Activated CD4-positive, alpha-beta T cell treated with anti-CD3 and anti-CD28 coated beads, Interleukin-2, amount 50 U/mL, for 1 hour (primary cell): ENCODE measurements around the gene PODNL1.
"Not testable (repeated sequence)": the region's sequence is repeated elsewhere in the genome, so short reads cannot be mapped to it uniquely, and the experiment has no call there.

ENCODE experiments used
- DNase-seq: peaks from one replicate; pipeline ENCODE4 v3.0.0-alpha.2; 2020

Gene PODNL1

DNA sequence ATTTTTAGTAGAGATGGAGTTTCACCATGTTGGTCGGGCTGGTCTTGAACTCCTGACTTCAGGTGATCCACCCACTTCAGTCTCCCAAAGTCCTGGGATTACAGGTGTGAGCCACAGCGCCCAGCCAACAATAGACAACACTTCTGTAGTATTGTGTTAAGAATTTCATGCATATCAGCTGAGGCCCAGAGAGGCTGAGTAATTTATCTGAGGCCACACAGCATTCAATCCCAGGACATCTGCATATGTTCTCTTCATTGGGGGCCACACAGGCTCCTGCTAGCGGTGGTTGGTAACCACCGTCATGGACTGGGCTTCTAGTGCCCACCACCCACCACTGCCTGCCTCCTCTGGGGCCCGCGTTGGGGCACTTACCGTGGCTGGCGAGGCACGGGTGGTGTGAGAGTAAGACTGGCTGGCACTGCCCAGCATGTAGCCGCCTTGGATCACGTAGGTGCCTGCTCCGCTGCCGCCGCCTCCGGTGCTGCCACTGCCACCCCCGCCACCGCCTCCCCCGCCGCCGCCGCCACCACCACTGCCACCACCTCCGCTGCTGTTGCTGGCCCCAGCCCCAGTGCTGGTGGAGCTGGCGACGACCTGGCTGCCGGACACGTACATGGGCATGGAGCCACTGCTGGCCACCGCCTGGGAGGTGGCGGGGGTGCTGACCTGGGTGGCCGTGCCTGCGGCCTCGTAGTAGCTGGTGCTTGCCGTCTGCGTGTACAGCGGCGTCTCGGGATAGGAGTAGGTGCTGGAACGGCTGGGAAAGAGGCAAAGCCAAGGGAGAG, 34.3 kb upstream of the PODNL1 start:
- DNase-seq, result no peak

DNA sequence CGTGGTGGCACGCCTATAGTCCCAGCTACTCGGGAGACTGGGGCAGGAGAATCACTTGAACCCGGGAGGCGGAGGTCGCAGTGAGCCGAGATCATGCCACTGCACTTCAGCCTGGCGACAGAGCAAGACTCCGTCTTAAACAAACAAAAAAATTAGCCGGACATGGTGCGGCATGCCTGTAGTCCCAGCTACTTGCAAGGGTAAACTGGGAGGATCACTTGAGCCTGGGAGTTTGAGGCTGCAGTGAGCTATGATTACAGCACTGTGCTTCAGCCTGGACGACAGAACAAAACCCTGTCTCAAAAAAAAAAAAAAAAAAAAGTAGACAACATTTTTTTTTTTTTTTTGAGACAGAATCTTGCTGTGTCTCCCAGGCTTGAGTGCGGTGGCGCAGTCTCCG, 33.7 kb upstream of the PODNL1 start:
- DNase-seq, result not testable (repeated sequence)

DNA sequence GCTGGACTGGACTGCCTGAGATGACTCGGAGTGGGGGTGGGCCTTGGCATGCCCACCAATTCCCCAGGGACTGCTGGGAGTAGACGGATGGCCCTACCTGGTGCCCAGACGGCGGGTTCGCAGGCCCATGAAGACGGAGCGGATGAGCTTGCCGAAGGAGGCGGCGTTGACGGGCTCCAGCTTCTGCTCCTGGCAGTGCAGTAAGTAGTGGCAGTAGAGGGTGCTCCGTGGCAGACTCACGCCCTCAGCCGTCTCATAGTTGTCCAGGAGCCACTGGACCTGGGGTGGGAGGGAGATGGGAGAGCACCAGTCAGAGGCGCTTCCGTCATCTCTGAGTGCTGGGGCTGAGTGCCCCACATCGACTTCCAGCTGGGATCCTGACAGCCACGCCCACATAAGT, 31.7 kb upstream of the PODNL1 start:
- DNase-seq, result no peak

DNA sequence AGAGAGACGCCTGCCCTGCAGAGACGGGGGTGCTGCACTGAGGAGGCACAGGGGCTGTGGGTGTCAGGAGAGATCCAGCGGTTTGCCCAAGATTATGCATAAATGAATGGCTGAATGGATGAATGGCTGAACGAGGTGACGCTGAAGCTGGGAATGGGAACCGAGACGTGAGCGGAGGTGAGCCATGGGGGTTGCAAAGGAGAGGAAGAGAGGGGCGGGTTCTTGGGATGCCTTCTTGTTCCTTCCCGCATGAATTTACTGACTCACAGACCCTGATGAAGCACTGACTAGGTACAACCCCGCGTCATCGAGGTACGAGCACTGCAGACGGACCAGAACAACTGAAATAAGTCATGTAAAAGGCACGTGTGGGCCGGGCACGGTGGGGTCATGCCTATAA, 30.8 kb upstream of the PODNL1 start:
- no peak for DNase-seq

DNA sequence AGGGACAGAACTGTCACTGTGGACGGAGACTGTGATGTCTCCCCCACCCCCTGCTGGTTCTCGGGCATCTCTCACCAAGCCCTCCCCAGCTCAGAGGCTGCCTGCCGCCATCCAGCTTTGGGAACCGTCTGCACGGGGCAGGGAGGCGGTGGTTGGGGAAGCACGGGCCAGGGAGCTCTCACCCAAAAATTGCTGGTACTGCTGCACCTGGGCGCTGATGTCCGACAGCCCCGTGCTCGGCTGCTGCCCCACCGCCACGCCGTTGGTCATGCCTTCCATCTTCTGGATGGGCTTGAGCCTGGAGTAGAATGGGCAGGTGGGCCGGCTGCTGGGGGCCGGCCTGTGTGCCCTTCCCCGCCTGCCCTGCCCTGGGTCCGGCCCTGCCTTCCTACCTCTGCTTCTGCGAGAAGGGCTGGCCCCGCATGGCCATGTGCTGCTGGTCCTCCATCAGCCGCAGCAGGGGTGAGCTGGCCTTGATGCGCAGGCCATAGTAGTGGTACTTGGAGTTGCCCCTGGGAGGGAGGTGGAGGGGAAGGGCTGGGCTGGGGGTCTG, 30.2 kb upstream of the PODNL1 start:
- no peak for DNase-seq

DNA sequence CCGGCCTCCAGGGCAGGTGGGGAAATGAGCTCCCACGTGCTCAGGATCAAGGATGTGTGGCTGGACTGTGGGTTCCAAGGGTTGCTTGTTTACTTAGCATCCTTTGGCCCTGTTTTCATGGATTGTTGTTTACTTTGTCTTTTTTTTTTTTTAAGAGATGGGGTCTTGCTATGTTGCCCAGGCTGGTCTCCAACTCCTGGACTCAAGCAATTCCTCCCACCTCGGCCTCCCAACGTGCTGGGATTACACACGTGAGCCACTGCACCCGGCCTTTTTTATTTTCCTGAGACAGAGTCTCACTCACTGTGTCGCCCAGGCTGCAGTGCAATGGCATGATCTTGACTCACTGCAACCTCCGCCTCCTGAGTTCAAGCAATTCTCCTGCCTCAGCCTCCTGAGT, 29.0 kb upstream of the PODNL1 start:
- not testable (repeated sequence) for DNase-seq

DNA sequence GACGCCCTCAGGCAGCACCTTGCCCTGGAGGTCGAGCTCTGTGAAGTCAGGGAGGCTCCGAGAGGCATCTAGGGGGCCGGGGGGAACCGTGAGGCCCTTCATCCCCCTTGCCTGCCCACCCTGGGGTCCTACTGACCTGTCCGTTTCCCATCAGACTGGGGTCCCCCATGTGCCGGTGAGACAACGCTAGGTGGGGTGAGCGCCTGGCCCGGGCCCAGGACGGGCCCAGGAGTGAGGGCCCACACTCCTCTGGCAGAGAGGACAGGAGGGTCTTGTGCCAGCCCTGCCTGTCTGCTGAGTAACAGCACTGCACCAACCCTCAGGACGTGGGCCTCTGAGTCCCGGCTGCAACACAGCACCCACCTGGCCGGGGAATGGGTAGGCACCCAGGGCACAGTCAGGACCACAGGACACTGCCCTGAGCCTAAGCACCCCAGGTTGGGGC, 28.5 kb upstream of the PODNL1 start:
- DNase-seq, result no peak

DNA sequence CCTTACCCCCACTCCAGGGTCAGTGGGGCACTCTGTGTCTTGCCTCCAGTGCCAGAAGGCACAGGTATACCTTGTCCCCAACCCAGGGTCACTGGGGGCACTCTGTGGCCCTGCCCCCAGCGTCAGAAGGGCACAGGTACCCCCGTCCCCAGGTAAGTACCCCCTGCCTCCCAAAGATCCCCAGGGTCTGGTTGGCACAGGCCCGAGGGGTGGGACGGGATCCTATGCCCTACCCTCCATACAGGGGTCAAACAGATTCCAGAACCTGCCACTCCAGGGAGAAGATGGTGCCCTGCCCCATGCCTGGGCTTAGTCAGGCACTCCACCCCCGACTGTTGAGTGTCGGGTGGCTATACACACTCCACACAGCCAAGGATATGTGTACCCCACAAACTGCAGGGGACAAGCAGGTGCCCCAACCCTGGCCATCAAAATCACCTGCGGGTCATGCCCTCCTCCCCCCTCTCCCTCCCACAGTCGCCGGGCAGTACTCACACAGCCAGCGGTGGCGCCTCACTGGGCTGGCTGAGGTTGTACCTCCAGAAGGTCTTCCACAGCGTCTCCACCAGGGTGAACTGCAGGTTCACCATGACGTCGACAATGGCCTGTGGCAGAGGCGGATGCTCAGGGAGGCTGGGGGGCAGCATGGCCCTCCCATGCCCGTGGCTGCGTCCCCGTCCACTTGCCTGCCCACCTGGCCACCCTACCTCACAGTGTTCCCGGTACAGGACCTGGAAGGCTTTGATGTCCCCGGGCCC, 27.9 kb upstream of the PODNL1 start:
- no peak for DNase-seq

DNA sequence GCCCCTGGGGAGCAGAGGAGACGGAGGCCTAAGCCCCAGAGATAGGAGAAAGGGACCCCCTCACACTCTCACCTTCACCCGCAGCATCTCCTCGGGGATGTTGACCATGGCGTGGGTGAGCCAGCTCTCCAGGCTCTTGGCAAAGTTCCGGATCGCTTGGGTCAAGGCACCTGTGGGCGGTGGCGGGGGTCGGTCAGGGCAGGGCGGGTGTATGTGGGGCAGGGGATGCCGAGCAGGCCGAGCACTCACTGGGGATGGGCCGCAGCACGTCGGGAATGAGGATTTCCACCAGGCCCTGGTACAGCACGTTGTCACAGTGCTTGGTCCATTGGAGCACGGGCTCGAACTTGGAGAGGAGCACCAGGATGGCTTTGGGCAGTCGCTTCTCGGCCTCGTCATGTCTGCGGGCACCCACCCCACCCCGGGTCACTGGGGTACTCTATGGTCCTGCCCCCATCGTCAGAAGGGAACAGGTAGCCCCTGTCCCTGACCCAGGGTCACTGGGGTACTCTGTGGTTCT, 27.2 kb upstream of the PODNL1 start:
- DNase-seq, result no peak

DNA sequence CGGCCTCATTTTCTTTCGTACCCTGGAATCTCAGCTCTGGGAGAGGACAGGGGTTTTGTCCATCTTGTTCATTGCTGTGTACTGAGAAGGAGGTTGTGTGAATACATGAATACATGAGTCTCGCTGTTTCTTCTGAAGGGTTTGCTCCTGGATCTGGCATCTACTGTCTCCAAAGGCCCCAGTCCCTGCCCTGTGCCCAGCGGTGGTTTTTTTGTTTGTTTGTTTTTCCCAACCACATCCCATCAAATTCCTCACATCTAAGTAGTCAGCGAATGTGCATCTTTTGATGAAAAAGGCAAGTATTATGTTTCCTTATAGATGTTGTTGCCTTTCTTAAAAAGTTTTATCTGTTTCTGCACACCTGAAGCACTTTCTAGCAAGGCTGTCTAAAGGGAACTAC, 26.6 kb upstream of the PODNL1 start:
- DNase-seq, result no peak

DNA sequence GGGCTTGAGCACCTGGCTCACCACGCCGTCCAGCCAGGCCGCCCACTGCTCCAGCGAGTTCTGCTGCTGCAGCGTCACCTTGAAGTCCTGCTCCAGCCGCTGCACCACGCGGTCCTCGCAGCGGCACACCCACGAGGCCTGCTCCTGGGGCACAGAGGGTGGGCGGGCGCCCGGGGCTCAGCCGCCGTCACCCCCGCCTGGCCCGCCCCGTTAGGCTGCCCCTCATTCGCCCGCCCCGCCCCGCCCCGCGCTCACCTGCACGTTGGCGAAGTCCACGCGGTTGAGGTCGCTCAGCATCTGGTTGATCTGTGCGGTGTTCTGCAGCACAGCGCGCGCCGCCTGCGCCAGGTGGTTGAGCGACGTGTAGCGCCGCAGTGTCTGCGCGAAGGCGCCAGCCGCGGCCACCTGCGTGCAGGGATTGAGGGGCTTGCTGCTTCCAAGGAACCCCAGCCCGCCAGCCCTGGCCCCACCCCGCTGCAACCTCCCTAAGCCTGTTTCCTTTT, 25.4 kb upstream of the PODNL1 start:
- DNase-seq, result no peak

DNA sequence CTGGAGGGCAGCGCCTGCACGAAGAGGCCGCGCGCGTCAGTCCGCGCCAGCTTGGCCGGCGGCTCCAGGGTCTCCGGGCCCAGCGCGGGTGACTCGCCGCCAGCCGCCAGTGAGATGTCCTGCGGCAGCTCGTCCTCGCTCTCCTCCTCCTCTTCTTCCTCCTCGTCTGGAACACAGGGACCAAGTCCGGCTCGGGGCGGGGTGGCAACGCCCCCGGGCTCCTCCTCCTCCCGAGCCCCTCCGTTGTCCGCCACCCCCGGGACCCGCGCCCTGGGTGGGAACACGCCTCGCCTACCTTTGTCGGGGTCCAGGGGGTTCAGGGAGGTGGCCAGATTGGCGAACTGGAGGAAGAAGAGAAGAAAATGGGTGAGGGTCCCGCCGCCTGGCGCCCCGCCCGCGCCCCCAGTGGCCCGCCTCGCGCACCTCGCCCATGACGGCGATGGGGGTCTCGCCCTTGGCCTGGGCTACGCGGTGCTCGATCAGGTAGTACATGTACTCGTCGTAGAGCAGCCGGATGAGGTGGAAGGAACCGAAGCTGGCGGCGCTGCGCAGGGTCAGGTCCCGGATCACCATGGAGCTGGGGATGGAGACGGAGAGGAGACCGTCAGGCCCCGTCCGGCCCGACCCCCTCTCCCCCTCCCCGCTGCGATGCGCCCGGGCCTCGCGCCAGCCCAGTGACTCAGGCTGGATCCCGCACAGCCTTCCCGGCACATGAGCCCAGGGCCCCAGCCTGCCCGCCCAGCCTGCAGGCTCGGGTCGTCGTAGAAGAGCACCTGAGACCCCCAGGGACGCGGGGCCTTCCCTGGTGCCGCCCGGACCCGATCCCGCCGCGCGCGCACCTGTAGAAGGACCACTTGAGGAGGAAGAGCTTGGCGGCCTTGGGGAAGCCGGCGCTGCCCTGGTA, 24.7 kb upstream of the PODNL1 start:
- DNase-seq, result no peak

DNA sequence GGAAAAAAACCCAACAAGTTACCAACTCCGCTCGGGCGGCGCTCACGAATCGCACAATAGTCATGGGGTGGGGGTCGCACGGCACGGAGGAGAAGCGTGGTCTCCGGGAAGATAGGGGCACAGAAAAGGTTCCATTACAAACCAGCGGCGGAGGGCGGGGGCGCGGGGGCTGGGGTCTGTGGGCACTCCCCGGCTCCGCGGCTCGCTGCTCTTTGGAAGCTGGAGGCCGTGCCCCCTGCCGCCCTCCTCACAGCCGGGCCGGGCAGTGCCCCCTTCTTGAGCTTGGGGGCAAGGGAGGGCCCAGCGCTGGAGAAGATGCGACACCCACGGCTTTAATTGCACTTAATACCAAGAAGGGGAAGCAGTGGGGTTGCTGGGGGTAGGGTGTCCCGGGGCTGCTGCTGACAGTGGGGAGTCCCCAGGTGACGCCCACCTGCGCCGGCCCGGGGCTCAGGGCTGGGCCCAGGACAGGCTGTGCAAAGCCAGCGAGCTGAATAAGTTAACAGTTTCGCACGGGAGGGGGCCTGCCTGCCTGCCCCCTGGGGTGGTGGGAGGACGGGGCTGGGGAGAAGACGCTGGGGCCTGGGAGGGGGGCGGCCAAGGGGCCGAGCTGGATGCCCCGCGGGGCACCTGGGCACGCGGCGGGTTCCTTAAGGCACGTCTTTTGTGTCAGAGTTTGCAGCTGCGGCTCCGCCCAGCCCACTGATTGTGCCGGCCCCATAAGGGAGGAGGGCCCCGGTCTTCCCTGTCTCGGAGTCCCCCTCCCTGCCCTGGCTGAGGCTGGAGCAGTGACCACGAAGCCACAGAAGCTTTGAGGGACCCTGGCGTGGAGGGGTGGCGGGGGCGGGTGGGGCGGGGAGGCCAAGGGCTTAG, 23.8 kb upstream of the PODNL1 start:
- no peak for DNase-seq

DNA sequence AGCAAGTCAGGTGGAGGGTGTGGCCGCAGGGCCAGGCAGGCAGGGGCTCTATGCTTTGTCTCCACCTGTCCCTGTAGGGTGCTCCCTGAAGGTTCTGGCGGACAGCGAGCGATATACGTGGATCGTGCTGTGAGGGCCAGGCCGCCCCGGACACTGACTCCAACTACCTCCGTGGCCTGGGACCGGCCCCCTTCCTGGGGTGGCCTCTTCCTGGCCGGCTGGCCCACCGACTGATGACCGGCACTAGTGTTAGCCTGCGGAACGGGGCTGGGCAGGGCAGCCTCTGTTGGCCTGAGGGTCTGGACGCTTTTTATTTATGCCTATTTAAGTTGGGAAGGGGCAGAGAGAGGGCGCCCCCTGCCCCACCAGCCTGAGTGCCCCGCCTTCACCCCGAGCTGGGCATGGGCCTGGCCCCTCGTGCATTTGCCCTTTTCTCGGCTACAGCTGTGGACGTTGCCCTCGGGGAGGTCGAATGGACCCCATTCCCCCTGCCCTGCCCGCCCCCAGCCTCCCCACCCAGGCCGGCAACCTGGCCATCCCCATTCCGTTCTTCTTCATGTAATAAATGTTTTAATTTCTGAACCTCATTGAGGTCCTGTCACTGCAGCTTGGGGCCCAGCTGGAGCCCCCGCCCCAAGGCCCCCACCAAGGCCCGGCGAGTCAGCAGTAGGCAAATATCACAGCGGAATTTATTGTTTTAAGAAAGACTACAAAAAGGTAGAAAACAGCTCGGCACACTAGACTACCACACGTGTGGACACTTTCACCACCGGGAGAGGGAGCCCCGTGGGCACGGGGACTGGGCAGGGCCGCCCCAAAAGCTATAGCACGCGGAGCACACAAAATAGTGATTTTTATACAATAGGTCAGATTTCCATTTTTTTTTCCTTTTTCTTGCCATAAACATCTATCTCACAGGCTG, 22.9 kb upstream of the PODNL1 start:
- no peak for DNase-seq

DNA sequence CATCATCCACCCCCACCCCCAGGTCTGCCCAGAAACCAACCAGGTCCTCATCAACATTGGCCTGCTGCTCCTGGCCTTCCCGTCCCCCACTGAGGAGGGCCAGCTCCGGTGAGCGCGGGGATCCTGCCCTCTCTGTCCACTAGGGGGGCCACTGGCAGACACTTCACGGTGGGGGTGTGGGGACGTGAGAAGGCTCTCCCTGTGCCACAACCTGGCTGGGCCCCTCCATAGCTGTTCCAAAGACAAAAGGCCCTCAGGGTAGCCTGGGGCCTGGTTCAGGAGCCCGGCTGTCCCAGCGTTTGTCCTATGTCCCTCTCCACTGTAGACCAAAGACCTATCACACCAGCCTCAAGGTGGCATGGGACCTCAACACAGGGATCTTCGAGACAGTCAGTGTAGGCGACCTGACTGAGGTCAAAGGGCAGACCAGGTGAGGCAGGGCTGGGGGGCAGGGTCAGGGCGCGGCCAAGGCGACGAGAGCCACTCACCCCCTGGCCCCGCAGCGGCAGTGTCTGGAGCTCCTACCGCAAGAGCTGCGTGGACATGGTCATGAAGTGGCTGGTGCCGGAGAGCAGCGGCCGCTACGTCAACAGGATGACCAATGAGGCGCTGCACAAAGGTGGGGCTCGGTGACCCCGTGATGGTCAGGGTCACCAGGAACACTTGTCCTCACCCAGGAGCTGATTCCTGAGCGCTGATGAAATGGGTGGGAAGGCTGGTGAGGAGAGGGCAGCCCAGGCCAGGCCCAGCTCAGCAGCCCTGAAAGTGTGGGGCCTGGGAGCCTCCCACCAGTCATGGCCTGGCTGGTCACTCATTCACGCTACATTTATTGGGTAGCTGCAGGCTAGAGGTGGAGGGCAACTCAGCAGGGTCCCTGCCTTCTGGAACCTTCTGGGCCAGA, 22.0 kb upstream of the PODNL1 start:
- DNase-seq, result peak; percentile 42

DNA sequence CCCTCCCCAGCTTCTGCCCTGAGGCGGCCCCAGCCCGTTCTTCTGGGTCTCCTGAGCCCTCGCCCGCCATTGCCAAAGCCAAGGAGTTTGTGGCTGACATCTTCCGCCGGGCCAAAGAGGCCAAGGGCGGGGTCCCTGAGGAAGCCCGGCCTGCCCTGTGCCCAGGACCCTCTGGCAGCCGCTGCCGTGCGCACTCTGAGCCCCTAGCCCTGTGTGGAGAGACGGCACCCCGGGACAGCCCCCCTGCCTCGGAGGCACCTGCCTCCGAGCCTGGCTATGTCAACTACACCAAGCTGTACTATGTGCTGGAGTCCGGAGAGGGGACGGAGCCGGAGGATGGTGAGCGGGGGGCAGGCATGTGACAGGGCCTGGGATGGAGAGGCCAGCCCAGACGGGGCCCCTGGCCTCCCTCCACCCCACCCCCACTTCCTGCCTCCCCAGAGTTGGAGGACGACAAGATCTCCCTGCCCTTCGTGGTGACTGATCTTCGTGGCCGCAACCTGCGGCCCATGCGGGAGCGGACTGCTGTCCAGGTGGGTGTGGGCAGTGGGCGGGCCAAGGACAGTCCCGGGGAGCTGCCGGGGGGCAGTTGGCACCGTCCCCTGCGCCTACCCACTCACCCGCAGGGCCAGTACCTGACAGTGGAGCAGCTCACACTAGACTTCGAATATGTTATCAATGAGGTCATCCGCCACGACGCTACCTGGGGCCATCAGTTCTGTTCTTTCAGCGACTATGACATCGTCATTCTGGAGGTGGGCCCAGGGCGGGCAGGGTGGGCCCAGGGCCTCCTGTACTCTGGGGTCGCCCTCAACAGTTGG, 21.1 kb upstream of the PODNL1 start:
- no peak for DNase-seq

DNA sequence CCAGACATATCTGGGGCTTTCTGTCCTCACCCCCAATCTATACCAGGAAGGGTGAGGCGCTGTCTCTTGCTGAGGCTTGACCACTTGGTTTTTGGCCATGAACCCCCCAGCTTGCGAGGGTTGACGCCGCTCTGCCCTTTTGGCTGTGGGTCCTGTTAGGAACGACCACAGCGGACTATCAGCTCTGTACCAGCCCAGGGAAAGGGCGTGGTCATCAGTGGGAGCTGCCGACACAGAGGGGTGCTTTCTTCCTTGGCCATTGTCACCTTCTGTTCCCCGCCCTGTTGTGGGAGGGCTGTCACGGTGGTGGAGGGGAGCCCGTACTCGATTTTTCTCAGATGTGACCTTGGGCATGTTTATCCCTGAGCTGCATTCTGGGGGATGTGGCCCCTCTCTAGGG, 19.8 kb upstream of the PODNL1 start:
- DNase-seq, result no peak

DNA sequence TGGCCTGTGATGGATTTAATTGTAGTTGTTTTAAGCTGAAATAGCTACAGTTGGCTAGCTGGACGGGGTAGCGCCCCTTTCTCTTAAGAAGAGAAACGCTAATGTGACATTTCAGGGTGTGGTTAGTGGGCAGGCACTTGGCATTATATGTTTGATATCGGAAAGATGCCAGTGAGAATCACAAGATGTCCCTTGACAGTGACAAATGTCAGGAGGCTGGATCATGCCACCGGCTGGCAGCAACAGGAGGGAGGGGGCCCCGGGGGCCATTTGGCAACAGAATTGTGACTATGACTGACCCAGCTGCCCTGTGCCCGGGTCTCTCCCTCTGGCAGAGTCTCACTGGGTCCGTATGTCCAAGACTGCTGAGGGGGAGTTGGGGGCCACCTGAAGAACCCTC, 18.8 kb upstream of the PODNL1 start:
- DNase-seq, result no peak
